Breast epithelium (tissue), 3 donors: Measurements from ENCODE around the gene RABGAP1L.

Experiments
- CTCF ChIP-seq, 3 donors: fragments of 450-650 bp; IDR thresholded peaks; one replicate each; pipeline ENCODE4 v1.5.1; 2016 to 2017; ENCODE audit warnings: antibody characterized with exemption in 3 of 3, mild to moderate bottlenecking in 3 of 3, moderate library complexity in 3 of 3
- POLR2A ChIP-seq: fragments of 450-650 bp; IDR thresholded peaks from one replicate; pipeline ENCODE4 v1.6.1; 2016; ENCODE audit warnings: antibody characterized with exemption, mild to moderate bottlenecking, moderate library complexity
- POLR2AphosphoS5 ChIP-seq, 3 donors: sonication (generic); formaldehyde crosslinking; IDR thresholded peaks; one replicate each; pipeline ENCODE4 v1.6.1; 2017; ENCODE audit warnings: antibody characterized with exemption in 3 of 3

GRCh38 chr1:174953285-174954072 is 794.2 kb downstream of the RABGAP1L start:
- TF ChIP-seq CTCF (IDR thresholded peaks at IDR 0.05) (no peak), POLR2AphosphoS5 (IDR thresholded peaks at IDR 0.05) (no peak), POLR2A (no peak)
